ENCODE results near the gene ACSS1.

The ACSS1 gene

DNA sequence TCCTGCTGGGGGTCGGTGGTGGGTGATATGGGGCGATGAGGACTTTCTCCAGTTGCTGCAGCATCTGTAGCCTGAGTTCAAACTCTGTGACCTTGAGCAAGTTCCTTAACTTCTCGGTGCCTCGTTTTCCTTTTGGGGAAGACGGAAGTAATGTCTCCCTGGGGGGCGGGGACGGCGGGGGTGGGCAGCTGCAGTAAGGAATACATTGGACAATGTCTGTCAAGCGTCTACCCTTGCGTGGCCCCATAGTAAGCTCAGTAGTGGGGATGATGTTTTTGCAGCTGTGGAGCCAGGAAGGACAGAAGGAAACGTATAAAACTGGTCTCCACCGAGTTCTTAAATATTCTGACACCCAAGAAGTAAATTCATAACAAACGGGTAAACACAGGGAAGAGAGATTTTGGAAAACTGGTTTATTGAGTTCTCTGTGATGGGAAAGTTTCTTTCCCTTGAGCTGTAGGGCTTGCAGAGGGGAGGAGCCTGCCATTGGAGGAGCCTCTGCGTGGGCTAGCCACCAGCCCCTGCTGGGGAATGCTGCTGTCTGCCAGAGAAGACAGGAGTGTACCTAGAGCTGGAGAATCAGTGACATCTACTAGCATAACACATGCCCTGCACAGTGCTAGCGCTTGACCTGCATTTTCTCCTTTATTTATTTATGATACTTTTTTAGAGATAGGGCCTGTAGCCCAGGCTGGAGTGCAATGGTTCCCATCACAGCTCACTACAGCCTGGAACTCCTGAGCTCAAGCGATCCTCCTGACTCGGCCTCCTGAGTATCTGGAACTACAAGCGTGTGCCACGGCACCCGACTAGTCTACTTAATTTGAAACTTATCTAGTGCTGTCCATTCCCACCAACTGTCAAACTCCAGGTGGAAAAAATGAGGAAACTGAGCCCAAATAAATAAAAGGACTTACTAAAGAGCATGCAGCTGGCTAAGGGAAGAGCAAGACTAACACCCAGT, 1.2 kb upstream of the ACSS1 start:
- no peak for DNase-seq (ENCODE audit: low read depth in 2 of 2)

DNA sequence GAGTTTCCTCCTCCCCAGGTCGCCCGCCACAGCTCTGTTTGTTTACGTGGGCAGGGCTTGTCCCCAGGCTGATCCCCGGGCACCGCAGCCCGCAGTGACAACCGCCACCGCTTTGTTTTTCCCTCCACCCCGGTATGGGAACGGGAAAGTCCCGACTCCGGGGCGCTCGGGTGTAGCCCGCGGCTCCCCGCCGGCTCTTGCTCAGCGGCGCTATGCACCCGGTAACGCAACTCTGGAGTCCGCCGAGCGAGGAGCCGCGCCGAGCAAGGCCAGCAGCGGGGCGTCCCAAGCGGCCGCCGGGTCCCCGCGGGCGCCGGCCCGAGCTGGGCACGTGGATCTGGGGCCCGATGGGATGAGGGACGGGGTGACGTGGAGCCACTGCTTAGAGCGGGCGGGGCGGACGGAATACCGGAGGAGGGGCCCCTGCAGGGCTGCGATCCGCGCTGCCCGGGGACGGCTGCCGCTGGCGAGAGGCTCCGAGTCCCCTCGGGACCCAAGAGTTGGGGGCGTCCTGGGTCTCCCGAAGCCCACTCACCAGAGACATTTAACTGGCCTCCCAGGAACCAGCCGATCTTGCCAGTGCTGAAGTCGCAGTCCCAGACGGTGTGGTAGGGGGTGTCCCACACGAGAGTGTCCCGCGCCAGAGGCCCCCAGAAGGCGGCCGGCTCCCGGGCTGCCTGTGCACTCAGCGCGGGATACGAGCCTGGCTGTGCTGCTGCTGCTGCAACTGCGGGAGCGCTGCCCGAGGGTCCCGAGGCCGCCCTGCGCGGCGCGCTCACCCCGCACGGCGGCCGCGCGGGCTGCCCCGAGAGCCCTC, 497 bp downstream of the ACSS1 start:
- no peak for DNase-seq (ENCODE audit: low read depth in 2 of 2)

DNA sequence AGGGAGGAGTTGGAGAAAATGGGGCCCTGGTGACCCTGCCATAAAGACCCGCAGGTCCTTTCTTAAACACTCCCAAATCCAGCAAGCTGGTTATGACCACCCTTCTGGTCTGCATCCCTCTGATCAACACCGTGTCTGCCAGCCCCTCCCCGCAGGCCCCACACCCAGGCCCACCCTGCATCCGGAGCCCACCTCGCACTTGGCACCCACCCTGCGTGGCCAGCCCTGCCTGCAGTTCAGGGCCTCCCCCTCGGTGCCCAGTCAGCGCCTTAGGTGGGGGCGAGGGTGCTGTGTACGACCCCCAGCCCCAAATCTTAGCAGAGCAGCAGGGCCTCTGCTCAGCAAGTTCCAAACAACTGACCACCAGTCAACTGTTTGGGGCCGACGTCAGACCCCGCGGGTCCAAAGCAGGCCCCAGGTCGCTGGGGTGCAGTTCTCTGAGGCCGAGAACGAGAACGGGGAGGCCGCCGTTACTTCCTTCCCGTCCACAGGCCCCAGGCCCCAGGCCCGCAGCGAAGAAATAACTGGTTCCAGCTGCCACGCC, 1.2 kb downstream of the ACSS1 start:
- no peak for DNase-seq (ENCODE audit: low read depth in 2 of 2)

DNA sequence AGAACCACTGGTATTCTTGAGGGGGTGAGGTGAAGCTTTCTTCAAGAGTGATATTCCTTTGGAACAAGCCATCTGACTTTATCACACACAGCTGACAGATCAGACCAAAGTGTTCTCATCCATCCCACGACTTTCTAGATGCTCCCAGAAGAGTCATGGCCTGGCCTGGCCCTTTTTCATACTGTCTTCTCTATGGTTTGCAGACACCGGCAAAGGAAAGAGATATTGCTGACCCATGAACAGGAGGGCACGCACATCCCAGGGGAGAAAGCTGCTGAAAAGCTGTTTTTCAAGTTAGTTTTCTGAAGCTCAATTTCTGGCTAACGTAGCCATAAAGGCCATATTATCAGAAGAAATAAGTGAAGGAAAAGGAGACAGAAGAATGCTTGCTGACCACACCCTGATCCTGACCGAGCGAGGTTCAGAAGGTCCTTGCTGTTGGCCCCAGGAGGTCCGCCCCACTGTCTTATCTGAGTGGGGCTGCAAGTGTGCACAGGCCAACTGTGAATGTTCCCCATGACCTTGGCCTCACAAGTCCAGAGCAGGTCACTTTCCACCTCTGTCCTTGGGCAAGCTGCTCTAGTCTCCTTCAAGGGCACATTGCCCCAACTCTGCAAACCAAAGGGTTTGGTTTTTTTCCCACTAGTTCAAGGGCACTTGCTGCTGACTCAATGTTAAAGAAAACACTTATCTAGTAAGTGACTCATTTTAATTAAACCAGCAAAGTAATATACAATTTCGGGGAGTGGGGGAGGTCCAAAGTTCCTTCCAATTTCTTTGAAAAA, 2.0 kb downstream of the ACSS1 start:
- no peak for DNase-seq (ENCODE audit: low read depth in 2 of 2)

DNA sequence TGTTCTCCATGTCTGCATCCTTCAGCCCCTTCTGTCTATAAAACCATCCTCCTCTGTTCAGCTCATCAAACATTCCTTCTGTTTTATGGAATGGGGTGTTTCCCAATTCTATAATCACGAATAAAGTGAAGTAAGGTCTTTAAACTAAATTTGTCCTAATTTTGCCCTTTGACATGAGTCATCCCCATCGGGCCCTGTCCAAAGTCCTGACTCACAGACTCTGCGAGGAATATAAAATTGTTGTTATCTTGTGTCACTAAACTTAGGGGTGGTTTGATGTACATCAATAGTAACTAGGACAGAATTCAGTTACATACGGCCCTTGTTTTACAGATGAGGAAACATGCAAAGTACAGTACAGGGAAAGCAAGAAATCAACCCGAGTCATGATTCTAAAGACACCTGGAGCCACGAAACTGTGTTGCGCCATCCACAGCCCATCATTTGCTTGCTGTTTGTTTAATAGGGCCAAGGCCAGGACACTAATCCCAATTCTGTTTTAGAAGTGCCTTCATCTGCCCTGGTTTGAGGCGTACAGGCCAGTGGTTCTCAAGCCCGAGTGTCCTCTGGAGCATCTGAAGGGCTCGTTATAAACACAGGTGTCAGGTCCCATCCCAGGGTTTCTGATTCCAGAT, 2.8 kb downstream of the ACSS1 start:
- DNase-seq (ENCODE audit: low read depth in 2 of 2): no peak

DNA sequence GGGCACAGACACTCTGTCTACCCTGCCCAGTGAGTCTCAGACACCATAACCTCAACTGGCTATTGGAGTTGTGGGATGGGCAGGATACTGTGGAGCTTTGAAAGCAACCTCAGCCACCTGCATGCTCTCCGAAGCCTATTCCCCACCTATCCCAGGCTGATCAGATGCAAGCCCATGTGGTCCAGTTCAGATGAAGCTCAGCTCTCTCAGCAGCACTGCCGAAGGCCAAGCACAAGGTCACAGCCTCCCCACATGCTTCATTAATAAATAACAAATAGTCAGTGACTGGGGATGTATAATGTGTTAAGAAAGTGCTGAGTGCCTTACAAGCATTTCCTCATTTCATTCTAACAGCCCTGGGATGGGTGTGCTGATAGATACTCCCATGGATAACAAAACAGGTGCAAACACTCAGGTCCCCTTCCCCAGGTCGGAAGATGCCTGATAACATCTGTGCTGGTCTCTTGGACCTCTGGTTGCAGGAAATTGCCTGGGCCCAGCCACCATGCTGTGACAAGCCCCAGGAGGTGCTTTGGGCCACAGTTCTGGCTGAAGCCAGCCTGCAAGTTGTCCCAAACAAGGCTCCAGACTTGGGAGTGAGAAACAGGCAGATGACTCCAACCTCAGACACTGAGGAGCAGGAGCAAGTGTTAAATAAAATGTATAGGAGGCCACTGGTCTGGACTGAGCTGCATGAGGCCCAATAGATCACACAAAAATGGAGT, 3.7 kb downstream of the ACSS1 start:
- DNase-seq (ENCODE audit: low read depth in 2 of 2): no peak

DNA sequence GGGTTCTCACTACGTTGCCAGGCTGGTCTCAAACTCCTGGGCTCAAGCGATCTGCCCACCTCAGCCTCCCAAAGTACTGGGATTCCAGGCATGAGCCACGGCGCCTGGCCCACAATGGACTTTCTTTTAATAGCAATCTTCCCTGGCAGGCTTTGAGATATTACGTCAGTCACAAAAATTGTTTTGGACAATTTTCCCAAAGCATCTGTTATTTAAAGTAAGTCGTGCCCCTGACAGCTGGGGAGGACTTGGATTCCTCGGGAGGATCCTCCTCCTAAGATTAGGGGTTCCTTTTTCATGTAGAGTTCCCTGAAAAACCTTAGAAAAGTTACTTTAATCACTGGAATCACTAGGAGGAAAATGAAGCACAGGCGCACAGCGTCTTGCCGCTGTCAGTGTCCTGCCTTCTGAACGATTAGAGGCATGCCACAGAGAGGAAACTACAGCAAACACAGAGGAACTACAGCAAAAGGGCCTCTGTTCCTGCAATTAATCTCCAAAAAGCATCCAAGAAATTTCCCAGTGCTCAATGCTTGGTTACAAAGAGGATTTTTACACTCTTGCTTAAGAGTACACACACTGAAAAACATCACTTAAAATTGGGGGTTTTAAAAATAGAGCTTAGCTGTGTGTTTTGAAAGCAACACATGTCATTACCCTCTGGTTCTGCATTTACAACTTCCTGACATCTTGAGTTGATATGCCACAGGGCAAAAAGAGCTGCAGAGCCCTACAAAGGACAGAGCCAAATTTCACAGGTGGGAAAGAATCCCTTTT, 4.5 kb downstream of the ACSS1 start:
- peak; percentile 42 to 50 for DNase-seq (ENCODE audit: low read depth in 2 of 2)

DNA sequence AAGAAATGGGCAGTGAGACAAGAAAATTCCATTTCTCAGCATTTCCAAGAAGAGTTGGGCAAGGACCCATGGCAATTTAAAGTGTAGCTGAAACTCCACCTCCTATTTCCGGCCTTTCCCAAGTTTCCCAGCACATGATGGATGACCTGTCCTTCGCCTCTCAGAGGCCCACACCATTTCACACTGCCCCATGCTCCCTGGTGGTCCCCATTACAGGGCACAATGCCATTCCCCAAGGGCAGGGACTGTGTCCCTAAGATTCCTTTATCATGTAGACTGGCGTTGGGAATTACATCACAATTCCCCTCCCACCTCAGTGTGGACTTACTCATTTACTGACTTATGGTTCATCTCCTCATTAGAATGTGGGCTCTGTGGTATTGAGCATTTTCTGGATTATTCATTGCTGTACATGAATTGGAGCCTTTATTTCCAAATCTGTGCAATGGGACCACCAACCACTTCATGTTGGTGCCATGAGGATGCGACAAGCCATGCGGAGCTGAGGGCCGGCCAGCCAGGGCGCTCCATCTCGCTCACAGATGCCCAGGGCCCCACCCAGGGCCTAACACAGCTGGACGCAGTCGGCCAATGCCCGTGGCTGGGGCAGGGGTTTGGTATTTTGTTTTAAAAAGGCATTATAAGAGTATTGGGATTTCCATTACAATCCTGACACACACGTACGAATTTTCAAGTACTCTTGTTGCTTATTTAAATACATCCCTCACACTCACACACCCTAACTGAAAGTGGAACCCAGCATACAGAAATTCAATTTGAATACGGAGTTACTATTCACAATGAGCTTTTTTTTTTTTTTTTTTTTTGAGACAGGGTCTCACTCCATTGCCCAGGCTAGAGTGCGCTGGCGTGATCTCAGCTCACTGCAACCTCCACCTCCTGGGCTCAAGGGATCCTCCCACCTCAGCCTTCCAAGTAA, 5.4 kb downstream of the ACSS1 start:
- DNase-seq (ENCODE audit: low read depth in 2 of 2): no peak

DNA sequence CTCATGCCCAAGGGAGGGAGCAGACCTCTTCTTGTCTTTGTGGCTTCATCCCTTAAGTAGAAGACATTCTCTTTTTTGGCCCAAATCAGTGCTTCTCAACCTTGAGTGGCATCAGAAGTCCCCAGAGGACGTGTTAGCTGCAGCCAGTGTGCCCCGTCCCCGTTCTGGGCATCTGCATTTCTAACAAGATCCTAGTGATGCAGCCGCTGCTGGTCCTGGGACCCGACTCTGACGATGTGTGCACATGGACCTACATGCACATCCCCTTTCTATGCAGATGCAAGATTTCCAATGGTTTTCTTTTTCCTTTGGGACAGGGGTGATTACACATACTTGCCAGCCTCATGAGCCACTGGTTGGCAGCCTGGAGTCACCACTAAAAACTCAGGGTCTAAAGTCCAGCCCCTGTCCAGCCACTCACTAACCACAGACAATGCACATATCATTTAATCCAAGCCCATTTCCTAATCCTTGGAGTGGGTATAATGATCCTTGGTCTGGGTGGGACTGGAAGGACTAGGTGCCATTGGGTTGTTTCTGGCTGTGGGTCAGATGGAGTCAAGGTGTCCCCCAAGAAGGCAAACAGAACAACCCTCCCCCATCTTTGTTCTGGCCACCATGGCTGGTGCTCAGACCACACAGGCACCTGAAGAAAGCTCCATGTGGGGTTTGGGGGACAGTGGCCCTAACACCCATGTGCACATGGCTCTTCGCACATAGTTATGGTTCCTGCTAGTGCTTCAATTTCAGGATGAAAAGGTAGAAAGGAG, 6.4 kb downstream of the ACSS1 start:
- DNase-seq (ENCODE audit: low read depth in 2 of 2): no peak

DNA sequence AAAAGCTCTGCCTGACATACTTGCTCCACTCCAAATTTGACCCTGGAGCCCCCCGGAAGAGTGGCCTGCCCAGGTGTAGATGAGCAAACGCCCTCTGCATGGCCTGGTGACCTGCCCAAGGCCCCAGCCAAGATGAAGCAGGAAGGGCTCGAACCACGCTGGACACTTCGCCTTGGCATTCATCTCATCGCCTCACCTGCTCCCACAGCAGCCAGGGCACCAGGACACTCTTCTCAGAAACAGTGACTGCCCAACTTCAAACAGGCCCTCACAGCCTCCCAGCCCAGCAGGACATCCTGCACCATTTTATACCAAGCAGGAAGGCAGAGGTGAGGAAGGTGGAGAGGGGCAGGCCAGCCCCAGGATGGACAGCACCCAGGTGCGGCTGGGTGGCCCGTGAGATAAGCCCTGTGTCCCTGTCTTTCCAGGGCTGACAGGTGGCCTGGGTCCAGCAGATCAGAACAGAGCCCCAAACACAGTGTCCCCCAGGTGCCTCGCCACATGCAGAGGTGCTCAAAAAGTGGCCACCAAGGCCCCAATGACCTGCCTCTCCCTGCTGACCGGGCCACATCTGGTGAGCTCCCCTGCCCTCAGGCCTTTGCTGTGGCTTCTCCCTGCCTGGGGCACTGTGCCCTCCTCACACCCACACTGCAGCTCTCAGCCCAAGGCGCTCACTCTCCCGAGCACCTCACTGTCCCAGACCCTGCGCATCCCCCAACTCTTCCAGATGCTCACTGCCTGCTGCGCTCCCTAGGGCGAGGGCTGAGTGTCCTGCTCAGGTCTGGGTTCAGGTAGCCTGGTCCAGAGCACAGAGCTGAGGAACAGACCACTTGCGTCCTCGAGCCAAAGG, 7.2 kb downstream of the ACSS1 start:
- DNase-seq (ENCODE audit: low read depth in 2 of 2): no peak

DNA sequence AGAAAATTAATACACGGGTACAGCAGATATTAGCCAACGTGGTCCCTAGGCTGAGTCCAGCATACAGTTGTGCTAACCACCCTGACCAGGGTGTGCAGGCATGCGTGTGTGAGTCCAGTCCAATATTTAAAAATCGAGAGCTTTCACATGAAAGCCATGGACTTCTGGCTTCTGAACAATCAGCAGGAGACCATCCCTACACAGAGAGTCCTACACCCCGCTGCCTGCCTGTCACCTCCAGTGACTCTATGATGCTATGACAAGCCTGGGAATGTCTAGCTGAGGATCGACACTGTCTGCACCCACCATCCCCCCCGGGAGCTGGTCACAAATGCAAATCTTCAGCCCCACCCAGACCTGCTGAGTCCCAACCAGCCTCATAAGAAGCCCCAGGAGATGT, 7.9 kb downstream of the ACSS1 start:
- DNase-seq (ENCODE audit: low read depth in 2 of 2): no peak

DNA sequence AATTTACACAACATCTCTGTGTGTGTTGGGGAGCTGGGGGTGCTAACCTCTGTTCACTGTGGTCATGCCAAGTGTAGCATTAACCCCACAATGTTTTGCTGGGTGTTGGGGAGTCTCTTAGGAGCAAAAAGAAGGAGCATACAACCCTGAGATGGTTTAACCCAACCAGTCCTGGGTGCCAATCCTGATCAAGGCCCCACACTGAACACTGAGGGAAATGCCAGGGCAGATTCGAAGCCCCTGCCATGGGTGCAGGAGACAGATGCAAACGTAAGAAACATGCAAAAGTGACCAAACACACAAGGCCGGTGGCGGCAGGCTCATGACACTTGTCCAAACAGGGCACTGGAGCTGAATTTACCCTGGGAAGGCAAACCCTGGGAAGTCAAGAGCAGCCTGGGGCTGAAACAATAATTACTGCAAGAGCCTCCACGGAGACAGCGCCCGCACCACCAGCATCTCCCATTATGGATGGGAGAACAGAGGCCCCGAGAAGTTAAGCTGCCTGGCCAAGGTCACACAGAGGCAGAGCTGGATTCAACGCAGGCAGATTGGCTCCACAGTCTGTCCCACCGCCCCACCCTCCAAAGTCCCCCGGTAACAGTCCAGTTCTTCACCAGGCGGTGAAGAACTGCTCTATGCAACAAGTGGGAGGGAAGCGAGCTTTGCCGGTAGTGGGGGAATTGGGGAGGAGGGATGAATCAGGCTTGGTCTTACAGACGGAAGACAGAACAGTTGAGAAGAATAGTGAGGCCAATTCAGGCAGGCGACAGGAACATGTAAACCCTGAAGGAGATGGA, 8.5 kb downstream of the ACSS1 start:
- no peak for DNase-seq (ENCODE audit: low read depth in 2 of 2)

DNA sequence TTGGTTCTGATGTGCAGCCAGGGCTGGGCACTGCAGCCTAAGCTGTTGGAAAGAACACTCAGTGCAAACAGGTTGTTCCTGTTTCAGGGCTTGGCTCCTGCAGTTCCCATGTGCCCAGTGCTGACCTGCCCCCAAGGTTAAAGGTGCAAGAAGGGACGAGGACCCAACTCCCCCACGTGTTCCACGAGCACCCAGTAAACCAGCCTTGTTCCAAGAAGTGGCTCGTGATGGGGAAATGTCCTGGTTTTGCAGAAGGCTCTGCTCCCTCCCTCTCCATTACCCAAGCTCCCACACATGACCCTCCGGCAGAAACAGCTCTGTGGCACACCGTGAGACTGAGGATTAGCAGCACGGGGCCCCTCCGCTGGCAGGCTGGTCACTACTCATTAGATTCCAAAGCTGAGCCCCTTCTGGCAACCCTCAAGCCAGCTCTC, 9.4 kb downstream of the ACSS1 start:
- DNase-seq (ENCODE audit: low read depth in 2 of 2): no peak

DNA sequence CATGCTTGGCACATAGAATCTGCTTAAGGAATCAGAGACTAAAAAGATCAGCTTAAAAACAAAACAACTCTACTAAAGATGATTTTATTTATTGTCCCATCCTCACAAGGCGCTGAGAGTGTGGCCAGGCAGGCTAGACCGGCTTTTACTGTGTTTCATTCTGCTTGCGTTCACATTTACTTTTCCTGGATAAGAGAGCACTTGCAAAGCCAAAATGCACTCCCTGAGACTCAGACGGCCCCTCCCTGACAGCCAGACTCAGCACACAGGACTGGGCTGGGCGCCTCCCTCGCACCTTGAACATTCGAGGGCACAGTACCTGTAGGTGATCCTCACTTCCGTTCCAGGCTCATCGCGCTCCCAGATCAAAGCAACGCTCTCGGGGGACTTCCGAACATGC, 10.2 kb downstream of the ACSS1 start:
- no peak for DNase-seq (ENCODE audit: low read depth in 2 of 2)

DNA sequence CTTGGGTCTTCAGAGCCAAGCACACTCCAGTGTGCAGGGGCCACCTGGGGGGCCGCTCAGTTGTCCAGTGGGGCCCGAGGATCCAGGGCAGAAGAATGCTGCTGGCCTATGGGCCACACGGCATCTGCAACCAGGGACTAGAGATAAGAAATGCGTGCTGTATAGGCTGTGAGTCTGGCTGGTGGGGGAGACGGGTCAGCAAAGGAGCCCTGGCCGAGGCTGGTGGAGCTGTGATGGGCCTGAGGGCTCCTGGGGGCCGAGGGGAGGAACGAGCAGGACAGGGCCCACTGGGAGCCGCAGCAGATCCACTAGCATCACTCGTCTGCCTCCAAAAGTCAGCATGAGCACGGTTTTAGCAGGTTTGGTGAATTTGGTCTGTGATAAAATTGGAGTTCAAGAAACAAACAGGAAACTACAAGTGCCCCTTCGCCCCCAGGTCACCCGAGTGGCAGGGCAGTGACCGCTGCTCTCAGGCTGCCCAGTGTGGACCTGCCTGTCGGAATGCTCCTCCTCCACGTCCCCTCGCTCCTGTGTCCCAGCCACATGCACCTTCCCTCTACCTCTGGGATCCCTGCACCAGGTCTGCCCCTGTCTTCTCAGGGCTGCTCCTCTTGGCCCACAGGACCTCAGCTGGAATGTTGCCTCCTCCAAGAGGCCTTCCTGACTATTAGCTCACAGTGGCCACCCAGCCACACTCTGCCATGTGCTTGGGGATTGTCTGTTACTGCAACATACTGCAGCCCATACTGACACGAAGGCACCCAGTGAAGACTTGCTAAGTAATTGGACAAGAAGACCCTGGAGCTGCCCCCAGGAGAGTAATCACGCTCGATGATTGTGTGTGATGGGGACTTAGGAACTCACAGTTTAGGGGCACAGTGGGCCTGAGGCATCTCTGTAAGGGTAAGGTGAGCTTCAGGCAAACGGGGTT, 10.9 kb downstream of the ACSS1 start:
- DNase-seq (ENCODE audit: low read depth in 2 of 2): no peak

Measured in fibroblast of skin of left biceps (primary cell).